HL-60 (cell line): Measurements from ENCODE around the gene HOXC12.

Experiments
- DNase-seq, 2 experiments: peaks; one replicate each; pipeline ENCODE4 v3.0.0-alpha.2; 2010 to 2020; ENCODE audit warnings: low read depth in 1 of 2, low spot score in 1 of 2
- H3K27ac ChIP-seq: fragments of 250-450 bp; sonication (Bioruptor Pico); replicated peaks from 2 replicates; pipeline ENCODE4 v1.5.1; 2020; ENCODE audit warnings: mild to moderate bottlenecking, moderate library complexity
- H3K27me3 ChIP-seq: fragments of 250-450 bp; sonication (Bioruptor Pico); 2 replicates; pipeline ENCODE4 v1.5.1; 2021; ENCODE audit warnings: mild to moderate bottlenecking, moderate library complexity; ENCODE audit not compliant: insufficient read depth, poor library complexity, severe bottlenecking
- H3K4me3 ChIP-seq: replicated peaks from 2 replicates; pipeline ENCODE4 v1.5.1; 2011; ENCODE audit warnings: mild to moderate bottlenecking, control low read depth, low read length; ENCODE audit not compliant: insufficient read depth
- GABPA ChIP-seq: IDR thresholded peaks from 2 replicates; pipeline ENCODE4 v1.6.1; 2012; ENCODE audit warnings: low read depth
- POLR2AphosphoS5 ChIP-seq: IDR thresholded peaks from 2 replicates; pipeline ENCODE4 v1.6.1; 2012; ENCODE audit warnings: low read depth
- SPI1 ChIP-seq: IDR thresholded peaks from 2 replicates; pipeline ENCODE4 v1.6.1; 2012; ENCODE audit warnings: low read depth, mild to moderate bottlenecking, borderline replicate concordance
- TF ChIP-seq, protein P1 (sequence below): IDR thresholded peaks from 2 replicates; pipeline ENCODE4 v1.6.1; 2012; ENCODE audit warnings: low read depth; ENCODE audit not compliant: insufficient replicate concordance
- TF ChIP-seq, protein P2 (sequence below): IDR thresholded peaks from one replicate; pipeline ENCODE4 v1.5.1; 2011; ENCODE audit warnings: low read length, control low read depth, inconsistent platforms; ENCODE audit not compliant: insufficient read depth

Gene HOXC12

DNA sequence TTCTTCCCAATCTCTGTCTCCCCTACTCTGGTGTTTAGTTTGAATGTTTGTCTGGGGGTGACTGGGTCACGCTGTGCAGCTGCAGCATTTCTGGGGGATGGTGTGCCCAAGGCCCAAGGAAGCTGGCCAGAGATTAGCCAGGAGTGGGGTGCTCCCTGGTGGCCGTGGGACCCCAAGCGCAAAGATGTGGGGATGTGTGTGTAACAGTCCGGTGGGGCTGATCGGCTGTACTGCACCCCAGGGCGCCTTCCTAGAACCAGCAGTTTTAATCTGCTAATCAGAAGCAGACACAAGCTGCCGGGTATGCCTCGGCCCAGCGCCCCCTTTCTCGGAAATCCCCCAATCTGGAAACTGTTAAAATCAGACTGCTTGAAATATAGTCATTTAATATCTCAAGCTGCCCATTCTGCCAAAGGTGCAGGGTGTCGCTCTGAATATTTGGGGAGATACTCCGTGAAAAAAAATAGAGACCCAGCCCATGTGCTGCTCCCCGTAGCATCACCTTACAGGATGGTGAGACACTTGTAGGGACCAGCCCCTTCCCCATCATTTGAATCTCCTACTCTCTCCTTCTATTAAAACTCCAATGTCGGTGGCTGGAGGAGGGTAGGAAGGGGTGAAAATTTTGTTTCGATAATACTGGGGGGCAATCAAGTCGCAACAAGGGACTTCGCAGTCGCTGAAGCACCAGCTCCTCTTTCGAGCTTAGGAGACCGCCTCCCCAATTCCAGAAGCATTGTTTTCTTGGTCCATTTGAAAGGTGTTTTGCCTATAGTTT, 49.5 kb downstream of the HOXC12 start:
- no peak overlapping the region for H3K4me3 ChIP-seq
- H3K27ac ChIP-seq = no peak overlapping the region
- no peak for TF ChIP-seq GABPA
- TF ChIP-seq SPI1 = no peak
- TF ChIP-seq POLR2AphosphoS5 = no peak
- TF ChIP-seq, protein P1, sequence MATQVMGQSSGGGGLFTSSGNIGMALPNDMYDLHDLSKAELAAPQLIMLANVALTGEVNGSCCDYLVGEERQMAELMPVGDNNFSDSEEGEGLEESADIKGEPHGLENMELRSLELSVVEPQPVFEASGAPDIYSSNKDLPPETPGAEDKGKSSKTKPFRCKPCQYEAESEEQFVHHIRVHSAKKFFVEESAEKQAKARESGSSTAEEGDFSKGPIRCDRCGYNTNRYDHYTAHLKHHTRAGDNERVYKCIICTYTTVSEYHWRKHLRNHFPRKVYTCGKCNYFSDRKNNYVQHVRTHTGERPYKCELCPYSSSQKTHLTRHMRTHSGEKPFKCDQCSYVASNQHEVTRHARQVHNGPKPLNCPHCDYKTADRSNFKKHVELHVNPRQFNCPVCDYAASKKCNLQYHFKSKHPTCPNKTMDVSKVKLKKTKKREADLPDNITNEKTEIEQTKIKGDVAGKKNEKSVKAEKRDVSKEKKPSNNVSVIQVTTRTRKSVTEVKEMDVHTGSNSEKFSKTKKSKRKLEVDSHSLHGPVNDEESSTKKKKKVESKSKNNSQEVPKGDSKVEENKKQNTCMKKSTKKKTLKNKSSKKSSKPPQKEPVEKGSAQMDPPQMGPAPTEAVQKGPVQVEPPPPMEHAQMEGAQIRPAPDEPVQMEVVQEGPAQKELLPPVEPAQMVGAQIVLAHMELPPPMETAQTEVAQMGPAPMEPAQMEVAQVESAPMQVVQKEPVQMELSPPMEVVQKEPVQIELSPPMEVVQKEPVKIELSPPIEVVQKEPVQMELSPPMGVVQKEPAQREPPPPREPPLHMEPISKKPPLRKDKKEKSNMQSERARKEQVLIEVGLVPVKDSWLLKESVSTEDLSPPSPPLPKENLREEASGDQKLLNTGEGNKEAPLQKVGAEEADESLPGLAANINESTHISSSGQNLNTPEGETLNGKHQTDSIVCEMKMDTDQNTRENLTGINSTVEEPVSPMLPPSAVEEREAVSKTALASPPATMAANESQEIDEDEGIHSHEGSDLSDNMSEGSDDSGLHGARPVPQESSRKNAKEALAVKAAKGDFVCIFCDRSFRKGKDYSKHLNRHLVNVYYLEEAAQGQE = no peak
- TF ChIP-seq, protein P2, sequence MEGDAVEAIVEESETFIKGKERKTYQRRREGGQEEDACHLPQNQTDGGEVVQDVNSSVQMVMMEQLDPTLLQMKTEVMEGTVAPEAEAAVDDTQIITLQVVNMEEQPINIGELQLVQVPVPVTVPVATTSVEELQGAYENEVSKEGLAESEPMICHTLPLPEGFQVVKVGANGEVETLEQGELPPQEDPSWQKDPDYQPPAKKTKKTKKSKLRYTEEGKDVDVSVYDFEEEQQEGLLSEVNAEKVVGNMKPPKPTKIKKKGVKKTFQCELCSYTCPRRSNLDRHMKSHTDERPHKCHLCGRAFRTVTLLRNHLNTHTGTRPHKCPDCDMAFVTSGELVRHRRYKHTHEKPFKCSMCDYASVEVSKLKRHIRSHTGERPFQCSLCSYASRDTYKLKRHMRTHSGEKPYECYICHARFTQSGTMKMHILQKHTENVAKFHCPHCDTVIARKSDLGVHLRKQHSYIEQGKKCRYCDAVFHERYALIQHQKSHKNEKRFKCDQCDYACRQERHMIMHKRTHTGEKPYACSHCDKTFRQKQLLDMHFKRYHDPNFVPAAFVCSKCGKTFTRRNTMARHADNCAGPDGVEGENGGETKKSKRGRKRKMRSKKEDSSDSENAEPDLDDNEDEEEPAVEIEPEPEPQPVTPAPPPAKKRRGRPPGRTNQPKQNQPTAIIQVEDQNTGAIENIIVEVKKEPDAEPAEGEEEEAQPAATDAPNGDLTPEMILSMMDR = no peak
- peaks cover 87% of the 10 kb centered on the region for H3K27me3 ChIP-seq
- no peak for DNase-seq

GRCh38 chr12:54004841-54005530, 50.3 kb downstream of the HOXC12 start:
- Histone ChIP-seq H3K27me3 (peaks cover 89% of the 10 kb centered on the region), H3K4me3 (no peak overlapping the region), H3K27ac (no peak overlapping the region)
- TF ChIP-seq POLR2AphosphoS5 (no peak), GABPA (no peak)
- TF ChIP-seq, protein P2 = no peak
- DNase-seq = no peak

GRCh38 chr12:54005531-54005852, 50.8 kb downstream of the HOXC12 start:
- TF ChIP-seq SPI1 = no peak
- TF ChIP-seq, protein P2 = no peak
- TF ChIP-seq, protein P1 = no peak
- TF ChIP-seq GABPA = no peak
- TF ChIP-seq POLR2AphosphoS5 = no peak
- DNase-seq = no peak
- H3K4me3 ChIP-seq = no peak overlapping the region
- H3K27me3 ChIP-seq = peaks cover 89% of the 10 kb centered on the region
- H3K27ac ChIP-seq = no peak overlapping the region
